ENCODE results near the gene EXOC6. TPM values are rescaled to one million over a fixed set of nuclear protein-coding genes. Genes with fewer than 3 reads are reported as not detected.
A peak's percentile ranks its signal among the peaks of the same experiment; 100 is the strongest.
"Not testable (repeated sequence)": the region's sequence is repeated elsewhere in the genome, so short reads cannot be mapped to it uniquely, and the experiment has no call there.

The EXOC6 gene
- total RNA-seq, 8 experiments from 2014 or later: 1.9 to 24.3 (median 14.6) TPM

- 75 to 100% (median 100%) methylated on average over 1 of the region's 1 CpG for WGBS, 10 experiments
- no peak for ATAC-seq (replicated peaks in 6 of 8)
- in situ Hi-C loops (cut with MboI; ENCODE audit: low pct_unique_long_range_greater_than_20kb in 2 of 9, low sequenced_read_pairs in 9 of 9, unreplicated experiment in 9 of 9): no loop called here
- no peak overlapping the region for H3K4me3 ChIP-seq
- H3K27ac ChIP-seq: no peak overlapping the region
- H3K4me1 ChIP-seq (replicated peaks in 1 of 2): no peaks in the 10 kb centered on the region
Observed at GRCh38 chr10:92938841-92939240, 90.5 kb downstream of the EXOC6 start.

- in situ Hi-C loops (cut with MboI; ENCODE audit: low pct_unique_long_range_greater_than_20kb in 2 of 9, low sequenced_read_pairs in 9 of 9, unreplicated experiment in 9 of 9): no loop called here
- no peaks in the 10 kb centered on the region for H3K4me1 ChIP-seq (replicated peaks in 1 of 2)
- no peak overlapping the region for H3K27ac ChIP-seq
- no peak overlapping the region for H3K4me3 ChIP-seq
- ATAC-seq (replicated peaks in 6 of 8): no peak
Observed at GRCh38 chr10:92942226-92942625, 93.9 kb downstream of the EXOC6 start.

- in situ Hi-C loops (cut with MboI; ENCODE audit: low pct_unique_long_range_greater_than_20kb in 2 of 9, low sequenced_read_pairs in 9 of 9, unreplicated experiment in 9 of 9): no loop called here
- Histone ChIP-seq H3K4me3 (no peak overlapping the region), H3K4me1 (replicated peaks in 1 of 2) (no peaks in the 10 kb centered on the region), H3K27ac (no peak overlapping the region)
- WGBS, 10 experiments: 88 to 100% (median 100%) methylated on average over 1 to 3 of the region's 3 CpGs; no CpG with 5 or more reads in 1 of the 10 experiments
- no peak for ATAC-seq (replicated peaks in 6 of 8)
Observed at GRCh38 chr10:92946491-92946890, 98.2 kb downstream of the EXOC6 start.

- H3K27ac ChIP-seq; H3K4me3 ChIP-seq; ATAC-seq (replicated peaks in 6 of 8); in situ Hi-C loops (cut with MboI; ENCODE audit: low pct_unique_long_range_greater_than_20kb in 2 of 9, low sequenced_read_pairs in 9 of 9, unreplicated experiment in 9 of 9); H3K4me1 ChIP-seq (replicated peaks in 1 of 2): not testable (repeated sequence)
Observed at GRCh38 chr10:92952573-92952972, 104.3 kb downstream of the EXOC6 start.

- Histone ChIP-seq H3K4me1 (replicated peaks in 1 of 2) (peaks cover 0 to 3% of the 10 kb centered on the region in 2 donors), H3K27ac (no peak overlapping the region), H3K4me3 (no peak overlapping the region)
- in situ Hi-C loops (cut with MboI; ENCODE audit: low pct_unique_long_range_greater_than_20kb in 2 of 9, low sequenced_read_pairs in 9 of 9, unreplicated experiment in 9 of 9): no loop called here
- 54 to 100% (median 79%) methylated on average over 1 to 2 of the region's 2 CpGs; no CpG with 5 or more reads in 1 of the 10 experiments for WGBS, 10 experiments
- no peak for ATAC-seq (replicated peaks in 6 of 8)
Observed at GRCh38 chr10:92957223-92958010, 109.1 kb downstream of the EXOC6 start.

- no peak for ATAC-seq (replicated peaks in 6 of 8)
Observed at GRCh38 chr10:92961638-92962037, 113.3 kb downstream of the EXOC6 start.

GRCh38 chr10:92965314-92965713 lies 117.0 kb downstream of the EXOC6 start:
- Histone ChIP-seq H3K4me1 (replicated peaks in 1 of 2) (no peaks in the 10 kb centered on the region), H3K4me3 (no peak overlapping the region), H3K27ac (no peak overlapping the region)
- in situ Hi-C loops (cut with MboI; ENCODE audit: low pct_unique_long_range_greater_than_20kb in 2 of 9, low sequenced_read_pairs in 9 of 9, unreplicated experiment in 9 of 9): no loop called here
- WGBS, 10 experiments: 0 to 94% (median 67%) methylated on average over 1 to 2 of the region's 2 CpGs
- peak in 1 of 8 experiments; percentile 18 for ATAC-seq (replicated peaks in 6 of 8)

More at GRCh38 chr10:92961638-92962037, 113.3 kb downstream of the EXOC6 start:
- no peak overlapping the region for H3K4me3 ChIP-seq
- H3K27ac ChIP-seq: no peak overlapping the region
- WGBS, 10 experiments: 88 to 100% (median 100%) methylated on average over 1 to 2 of the region's 2 CpGs
- H3K4me1 ChIP-seq (replicated peaks in 1 of 2): peaks cover 0 to 3% of the 10 kb centered on the region in 2 donors
- in situ Hi-C loops (cut with MboI; ENCODE audit: low pct_unique_long_range_greater_than_20kb in 2 of 9, low sequenced_read_pairs in 9 of 9, unreplicated experiment in 9 of 9): no loop called here

- in situ Hi-C loops (cut with MboI; ENCODE audit: low pct_unique_long_range_greater_than_20kb in 2 of 9, low sequenced_read_pairs in 9 of 9, unreplicated experiment in 9 of 9): no loop called here
- no peak for ATAC-seq (replicated peaks in 6 of 8)
- H3K27ac ChIP-seq: no peak overlapping the region
- H3K4me1 ChIP-seq (replicated peaks in 1 of 2): no peaks in the 10 kb centered on the region
- WGBS, 10 experiments: 91 to 100% (median 100%) methylated on average over 1 to 2 of the region's 2 CpGs; no CpG with 5 or more reads in 2 of the 10 experiments
- no peak overlapping the region for H3K4me3 ChIP-seq
Observed at GRCh38 chr10:92967641-92968040, 119.3 kb downstream of the EXOC6 start.

GRCh38 chr10:92969151-92969550 lies 120.8 kb downstream of the EXOC6 start:
- no peaks in the 10 kb centered on the region for H3K4me1 ChIP-seq (replicated peaks in 1 of 2)
- H3K4me3 ChIP-seq: no peak overlapping the region
- no peak for ATAC-seq (replicated peaks in 6 of 8)
- H3K27ac ChIP-seq: no peak overlapping the region
- WGBS, 10 experiments: 25 to 100% (median 70%) methylated on average over 1 of the region's 1 CpG; no CpG with 5 or more reads in 3 of the 10 experiments
- in situ Hi-C loops (cut with MboI; ENCODE audit: low pct_unique_long_range_greater_than_20kb in 2 of 9, low sequenced_read_pairs in 9 of 9, unreplicated experiment in 9 of 9): no loop called here

- H3K4me3 ChIP-seq: no peak overlapping the region
- 16 to 100% (median 89%) methylated on average over 1 to 3 of the region's 3 CpGs; no CpG with 5 or more reads in 1 of the 10 experiments for WGBS, 10 experiments
- no peak overlapping the region for H3K27ac ChIP-seq
- H3K4me1 ChIP-seq (replicated peaks in 1 of 2): no peaks in the 10 kb centered on the region
- in situ Hi-C loops (cut with MboI; ENCODE audit: low pct_unique_long_range_greater_than_20kb in 2 of 9, low sequenced_read_pairs in 9 of 9, unreplicated experiment in 9 of 9): no loop called here
- ATAC-seq (replicated peaks in 6 of 8): no peak
Observed at GRCh38 chr10:92970301-92971070, 122.2 kb downstream of the EXOC6 start.

GRCh38 chr10:92972066-92972870 lies 123.9 kb downstream of the EXOC6 start:
- peak in 3 of 8 experiments; percentile 95 to 98 (median 98) for ATAC-seq (replicated peaks in 6 of 8)
- Histone ChIP-seq H3K4me3 (no peak overlapping the region), H3K4me1 (replicated peaks in 1 of 2) (no peaks in the 10 kb centered on the region), H3K27ac (no peak overlapping the region)
- WGBS, 10 experiments: 0 to 100% (median 88%) methylated on average over 1 to 3 of the region's 3 CpGs; no CpG with 5 or more reads in 1 of the 10 experiments
- in situ Hi-C loops (cut with MboI; ENCODE audit: low pct_unique_long_range_greater_than_20kb in 2 of 9, low sequenced_read_pairs in 9 of 9, unreplicated experiment in 9 of 9): no loop called here

GRCh38 chr10:92972886-92973285 lies 124.6 kb downstream of the EXOC6 start:
- Histone ChIP-seq H3K27ac (no peak overlapping the region), H3K4me3 (no peak overlapping the region), H3K4me1 (replicated peaks in 1 of 2) (no peaks in the 10 kb centered on the region)
- in situ Hi-C loops (cut with MboI; ENCODE audit: low pct_unique_long_range_greater_than_20kb in 2 of 9, low sequenced_read_pairs in 9 of 9, unreplicated experiment in 9 of 9): no loop called here
- no peak for ATAC-seq (replicated peaks in 6 of 8)
- WGBS, 10 experiments: 54 to 100% (median 94%) methylated on average over 1 to 2 of the region's 2 CpGs; no CpG with 5 or more reads in 1 of the 10 experiments

GRCh38 chr10:92976278-92976677 lies 128.0 kb downstream of the EXOC6 start:
- H3K4me1 ChIP-seq (replicated peaks in 1 of 2); H3K4me3 ChIP-seq; H3K27ac ChIP-seq; ATAC-seq (replicated peaks in 6 of 8); in situ Hi-C loops (cut with MboI; ENCODE audit: low pct_unique_long_range_greater_than_20kb in 2 of 9, low sequenced_read_pairs in 9 of 9, unreplicated experiment in 9 of 9): not testable (repeated sequence)
- 86 to 100% (median 100%) methylated on average over 1 of the region's 5 CpGs; no CpG with 5 or more reads in 5 of the 10 experiments for WGBS, 10 experiments
